ENCODE data around the gene CCDC188. TPM values are rescaled to one million over a fixed set of nuclear protein-coding genes. Genes with fewer than 3 reads are reported as not detected.
"Not testable (repeated sequence)": the region's sequence is repeated elsewhere in the genome, so short reads cannot be mapped to it uniquely, and the experiment has no call there.

The CCDC188 gene
- total and polyA plus RNA-seq, 9 of the 15 experiments (the other 6 are each of a cell fraction or from before 2014, with no cell fraction given): not detected

DNA sequence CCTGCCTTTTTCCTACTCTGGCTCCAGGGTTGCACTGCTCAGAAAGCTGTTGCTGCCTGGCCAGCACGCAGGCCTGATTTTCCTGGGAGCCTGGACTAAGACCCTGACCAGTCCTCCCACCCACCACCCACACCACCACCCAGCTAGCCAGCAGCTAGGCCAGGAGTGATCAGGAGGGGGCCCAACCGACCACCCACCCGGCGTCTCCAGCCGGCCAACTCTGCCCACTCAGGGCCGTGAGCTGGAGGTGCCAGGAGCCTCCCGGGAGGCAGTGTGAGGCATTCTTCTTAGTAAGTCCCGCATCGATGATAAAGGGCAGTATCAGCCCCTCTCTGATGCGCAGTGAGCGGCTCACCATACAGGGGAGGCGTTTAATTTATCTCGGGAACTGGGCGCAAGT lies 8.7 kb upstream of the CCDC188 start:
- TF ChIP-seq, protein P1, sequence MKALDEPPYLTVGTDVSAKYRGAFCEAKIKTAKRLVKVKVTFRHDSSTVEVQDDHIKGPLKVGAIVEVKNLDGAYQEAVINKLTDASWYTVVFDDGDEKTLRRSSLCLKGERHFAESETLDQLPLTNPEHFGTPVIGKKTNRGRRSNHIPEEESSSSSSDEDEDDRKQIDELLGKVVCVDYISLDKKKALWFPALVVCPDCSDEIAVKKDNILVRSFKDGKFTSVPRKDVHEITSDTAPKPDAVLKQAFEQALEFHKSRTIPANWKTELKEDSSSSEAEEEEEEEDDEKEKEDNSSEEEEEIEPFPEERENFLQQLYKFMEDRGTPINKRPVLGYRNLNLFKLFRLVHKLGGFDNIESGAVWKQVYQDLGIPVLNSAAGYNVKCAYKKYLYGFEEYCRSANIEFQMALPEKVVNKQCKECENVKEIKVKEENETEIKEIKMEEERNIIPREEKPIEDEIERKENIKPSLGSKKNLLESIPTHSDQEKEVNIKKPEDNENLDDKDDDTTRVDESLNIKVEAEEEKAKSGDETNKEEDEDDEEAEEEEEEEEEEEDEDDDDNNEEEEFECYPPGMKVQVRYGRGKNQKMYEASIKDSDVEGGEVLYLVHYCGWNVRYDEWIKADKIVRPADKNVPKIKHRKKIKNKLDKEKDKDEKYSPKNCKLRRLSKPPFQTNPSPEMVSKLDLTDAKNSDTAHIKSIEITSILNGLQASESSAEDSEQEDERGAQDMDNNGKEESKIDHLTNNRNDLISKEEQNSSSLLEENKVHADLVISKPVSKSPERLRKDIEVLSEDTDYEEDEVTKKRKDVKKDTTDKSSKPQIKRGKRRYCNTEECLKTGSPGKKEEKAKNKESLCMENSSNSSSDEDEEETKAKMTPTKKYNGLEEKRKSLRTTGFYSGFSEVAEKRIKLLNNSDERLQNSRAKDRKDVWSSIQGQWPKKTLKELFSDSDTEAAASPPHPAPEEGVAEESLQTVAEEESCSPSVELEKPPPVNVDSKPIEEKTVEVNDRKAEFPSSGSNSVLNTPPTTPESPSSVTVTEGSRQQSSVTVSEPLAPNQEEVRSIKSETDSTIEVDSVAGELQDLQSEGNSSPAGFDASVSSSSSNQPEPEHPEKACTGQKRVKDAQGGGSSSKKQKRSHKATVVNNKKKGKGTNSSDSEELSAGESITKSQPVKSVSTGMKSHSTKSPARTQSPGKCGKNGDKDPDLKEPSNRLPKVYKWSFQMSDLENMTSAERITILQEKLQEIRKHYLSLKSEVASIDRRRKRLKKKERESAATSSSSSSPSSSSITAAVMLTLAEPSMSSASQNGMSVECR (CRISPR knock-in tag; IDR thresholded peaks at IDR 0.05): 0 out of 2 replicates have a peak, but pooled peaks have one; percentile 33
- not testable (repeated sequence) for BruUV-seq (replicated peaks); H3K9me1 ChIP-seq (ENCODE audit: control insufficient read depth, insufficient read depth, low read length); H3K36me3 ChIP-seq (ENCODE audit: control insufficient read depth, insufficient read depth, low read length); H2AFZ ChIP-seq (ENCODE audit: low read depth, low read length); H3K79me2 ChIP-seq (ENCODE audit: control insufficient read depth, insufficient read depth, low read length); DNase-seq (ENCODE audit: extremely low read depth in 1 of 4, low spot score in 3 of 4); H3K4me3 ChIP-seq; H3K27ac ChIP-seq (ENCODE audit: extremely low read depth, low read depth, low read length); FAIRE-seq; ATAC-seq; H3K9me3 ChIP-seq (replicated peaks; ENCODE audit: control insufficient read depth, insufficient read depth, low read depth, low read length); H3K4me2 ChIP-seq (ENCODE audit: insufficient read depth, low read length)
- 2% methylated on average over 10 of the region's 14 CpGs for WGBS (ENCODE audit: insufficient coverage, low coverage, missing lambda C conversion rate)
- peak overlapping the region in 1 of 2 experiments; percentile 39; a peak in 2 of 4 replicates for H3K9ac ChIP-seq (ENCODE audit: insufficient read depth in 1 of 2, low read depth in 2 of 2, low read length in 2 of 2)
- peaks cover 28% of the 10 kb centered on the region for H4K20me1 ChIP-seq (replicated peaks; ENCODE audit: control insufficient read depth, insufficient read depth, low read length)
- intact Hi-C loops (cut with micrococcal nuclease) (loop anchor here (5.0 to 10.0 kb wide), 2 partner anchors 33 to 255 kb away; no protein-coding TSS in a partner anchor), in situ Hi-C loops (cut with MboI) (loop anchor here (5.0 to 25.0 kb wide), 3 partner anchors 133 to 528 kb away; no protein-coding TSS in a partner anchor)
- peaks cover 0 to 48% of the 10 kb centered on the region in 2 experiments; a peak in 2 of 5 replicates for H3K4me1 ChIP-seq (replicated peaks in 1 of 2; ENCODE audit: control insufficient read depth in 2 of 2, insufficient read depth in 2 of 2, low read length in 2 of 2)
- POLR2A ChIA-PET: interaction anchor here (0.5 to 1.3 kb wide), 5 partner anchors 47 to 275 kb away, joined by 3 to 5 read pairs (median 3); no protein-coding TSS in a partner anchor
- H3K27me3 ChIP-seq (ENCODE audit: control insufficient read depth in 2 of 2, insufficient read depth in 2 of 2, low read length in 2 of 2): peaks cover 17 to 50% of the 10 kb centered on the region in 2 experiments; a peak in 4 of 5 replicates
- CTCF ChIA-PET (ENCODE audit: low intra/inter-chr PET ratio): interaction anchor here (0.9 to 5.5 kb wide), 2 partner anchors 108 to 125 kb away, joined by 3 to 126 read pairs; partner anchors contain the start of gene RTN4R
